Fibroblast of villous mesenchyme (primary cell): ENCODE results near the gene HBEGF. TPM values are rescaled to one million over a fixed set of nuclear protein-coding genes. Genes with fewer than 3 reads are reported as not detected.

ENCODE experiments used
- DNase-seq: peaks from one replicate; pipeline ENCODE4 v3.0.0-alpha.2; 2010; ENCODE audit warnings: low read depth
- H3K4me3 ChIP-seq: 2 replicates; pipeline ENCODE4 v1.5.1; 2011; ENCODE audit warnings: low read depth, mild to moderate bottlenecking, low read length
- total RNA-seq: library from RNA; depleted of rRNA; stranded (reverse); fragments of >200 nt; gene quantifications from 2 replicates; pipeline ENCODE4 v1.2.3, GENCODE V29; 2012
- TF ChIP-seq, protein P1 (sequence below): IDR thresholded peaks from 2 replicates; pipeline ENCODE4 v1.5.1; 2012; ENCODE audit warnings: low read depth, mild to moderate bottlenecking, low read length; ENCODE audit not compliant: insufficient read depth

The HBEGF gene
- total RNA-seq, 1 donor, result 9.5 TPM

DNA sequence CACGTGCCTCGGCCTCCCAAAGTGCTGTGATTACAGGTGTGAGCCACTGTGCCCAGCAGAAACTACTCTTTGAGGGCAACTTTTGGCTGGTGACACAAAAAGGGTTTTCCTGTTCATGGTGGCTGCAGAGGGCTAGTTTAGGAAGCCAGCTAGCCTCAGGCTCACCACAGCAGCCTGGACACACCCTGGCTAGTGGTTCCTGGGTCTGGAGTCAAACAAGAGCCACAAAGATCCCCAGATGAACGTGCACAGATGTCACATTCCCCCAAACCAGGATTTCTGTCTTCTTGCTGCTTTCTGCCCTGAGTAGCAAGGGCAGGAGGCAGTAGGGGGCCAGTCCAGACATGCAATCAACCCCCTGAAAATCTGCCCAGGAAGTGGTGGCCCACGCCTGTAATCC is 6.8 kb downstream of the HBEGF start:
- H3K4me3 ChIP-seq, result no peak overlapping the region
- no peak for DNase-seq
- TF ChIP-seq, protein P1, sequence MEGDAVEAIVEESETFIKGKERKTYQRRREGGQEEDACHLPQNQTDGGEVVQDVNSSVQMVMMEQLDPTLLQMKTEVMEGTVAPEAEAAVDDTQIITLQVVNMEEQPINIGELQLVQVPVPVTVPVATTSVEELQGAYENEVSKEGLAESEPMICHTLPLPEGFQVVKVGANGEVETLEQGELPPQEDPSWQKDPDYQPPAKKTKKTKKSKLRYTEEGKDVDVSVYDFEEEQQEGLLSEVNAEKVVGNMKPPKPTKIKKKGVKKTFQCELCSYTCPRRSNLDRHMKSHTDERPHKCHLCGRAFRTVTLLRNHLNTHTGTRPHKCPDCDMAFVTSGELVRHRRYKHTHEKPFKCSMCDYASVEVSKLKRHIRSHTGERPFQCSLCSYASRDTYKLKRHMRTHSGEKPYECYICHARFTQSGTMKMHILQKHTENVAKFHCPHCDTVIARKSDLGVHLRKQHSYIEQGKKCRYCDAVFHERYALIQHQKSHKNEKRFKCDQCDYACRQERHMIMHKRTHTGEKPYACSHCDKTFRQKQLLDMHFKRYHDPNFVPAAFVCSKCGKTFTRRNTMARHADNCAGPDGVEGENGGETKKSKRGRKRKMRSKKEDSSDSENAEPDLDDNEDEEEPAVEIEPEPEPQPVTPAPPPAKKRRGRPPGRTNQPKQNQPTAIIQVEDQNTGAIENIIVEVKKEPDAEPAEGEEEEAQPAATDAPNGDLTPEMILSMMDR, result no peak

DNA sequence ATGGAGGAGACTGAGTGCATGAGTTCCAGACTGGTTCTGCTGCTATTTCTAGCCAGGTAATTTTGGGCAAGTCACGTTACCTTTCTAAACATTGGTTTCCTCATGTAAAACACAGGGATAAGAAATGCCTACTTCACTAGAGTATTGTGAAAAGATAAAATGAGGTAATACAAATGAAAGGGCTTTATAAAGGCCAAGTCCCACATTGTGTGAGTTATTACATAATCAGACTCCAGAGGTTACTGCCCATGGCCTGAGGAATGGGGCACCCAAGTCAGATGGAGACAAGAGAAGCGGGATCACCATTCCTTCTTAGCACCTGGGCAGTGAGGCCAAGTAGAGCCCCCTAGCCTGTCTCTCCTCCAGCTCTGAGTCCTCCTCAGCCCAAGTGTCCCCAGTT is 7.5 kb downstream of the HBEGF start:
- no peak for DNase-seq
- no peak overlapping the region for H3K4me3 ChIP-seq
- TF ChIP-seq, protein P1, result no peak

DNA sequence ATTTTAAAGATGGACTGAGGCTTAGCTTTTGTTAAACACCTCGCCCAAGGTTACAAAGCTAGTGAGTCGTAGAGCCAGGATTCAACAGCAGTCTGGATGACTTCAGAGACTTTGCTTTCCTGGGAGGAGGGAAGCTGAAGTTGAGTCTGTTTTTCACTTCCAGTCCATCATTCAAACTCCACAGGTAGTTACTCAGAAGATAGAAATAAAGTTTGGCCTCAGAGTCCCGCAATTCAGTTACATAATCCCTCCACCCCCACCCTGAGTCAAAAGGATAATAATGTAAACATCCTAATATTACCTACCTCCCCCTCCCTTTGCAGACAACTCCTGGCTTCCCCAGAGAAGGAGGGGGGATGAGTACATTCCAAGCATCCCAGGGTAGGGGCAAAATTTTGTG is 8.1 kb downstream of the HBEGF start:
- no peak for DNase-seq
- no peak overlapping the region for H3K4me3 ChIP-seq
- TF ChIP-seq, protein P1, result no peak

DNA sequence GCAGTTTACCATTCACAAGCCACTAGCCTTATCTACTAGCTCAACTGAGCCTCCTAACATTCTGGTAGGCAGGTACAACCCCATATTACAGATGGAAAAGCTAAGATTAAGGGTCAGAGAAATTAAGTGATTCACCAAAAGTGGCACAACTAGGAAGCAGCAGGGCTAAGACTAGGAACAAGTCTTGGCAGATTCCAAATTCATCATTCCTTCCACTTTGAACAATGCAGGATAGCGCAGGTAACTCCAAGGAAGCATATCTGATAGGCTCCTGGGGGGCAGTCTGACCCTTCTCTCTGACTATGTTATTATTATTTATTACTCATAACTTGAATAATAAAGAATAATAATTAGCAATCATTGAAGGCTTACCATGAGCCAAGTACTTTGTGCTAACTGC is 8.5 kb downstream of the HBEGF start:
- no peak for DNase-seq
- H3K4me3 ChIP-seq, result no peak overlapping the region
- TF ChIP-seq, protein P1, result no peak

DNA sequence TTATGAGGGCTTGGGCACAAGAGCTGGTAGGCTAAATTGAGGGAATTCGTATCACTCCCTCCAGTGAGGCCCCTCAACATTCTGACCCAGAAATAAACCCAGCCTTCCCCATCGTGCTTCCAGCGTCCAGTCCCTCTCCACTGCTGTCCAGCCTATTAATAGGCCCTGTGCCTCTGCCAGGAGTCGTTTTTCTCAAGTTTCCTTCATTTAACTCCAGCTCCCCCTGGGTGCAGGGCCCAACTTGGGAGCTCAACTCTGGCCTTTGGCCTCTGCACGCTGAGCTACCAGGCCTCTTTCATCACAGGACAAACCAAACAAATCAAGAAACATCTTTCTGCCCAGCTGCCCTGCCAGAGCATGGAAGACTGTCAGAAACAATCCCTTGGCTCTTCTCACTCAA is 10.0 kb downstream of the HBEGF start:
- peak; percentile 60 for DNase-seq
- TF ChIP-seq, protein P1, result peak; percentile 6
- H3K4me3 ChIP-seq, result no peak overlapping the region

DNA sequence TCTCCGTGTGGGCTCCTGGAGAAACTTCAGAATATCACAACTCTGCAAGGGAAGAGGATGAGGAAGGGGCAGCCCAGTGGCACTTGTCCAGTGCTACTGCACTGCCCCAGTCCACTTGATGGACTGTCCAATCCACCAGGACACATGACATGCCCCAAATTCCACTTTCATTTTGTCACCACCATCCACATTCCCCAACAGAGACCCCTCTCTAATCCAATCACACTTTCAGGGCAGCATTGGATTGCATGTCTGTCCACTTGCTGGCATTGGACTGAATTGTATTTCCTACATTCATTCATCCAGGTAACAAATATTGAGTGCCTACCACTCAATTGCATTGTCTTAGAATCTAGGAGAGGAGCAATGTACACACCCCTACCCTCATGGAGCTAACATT is 14.8 kb downstream of the HBEGF start:
- no peak overlapping the region for H3K4me3 ChIP-seq
- TF ChIP-seq, protein P1, result no peak
- no peak for DNase-seq

DNA sequence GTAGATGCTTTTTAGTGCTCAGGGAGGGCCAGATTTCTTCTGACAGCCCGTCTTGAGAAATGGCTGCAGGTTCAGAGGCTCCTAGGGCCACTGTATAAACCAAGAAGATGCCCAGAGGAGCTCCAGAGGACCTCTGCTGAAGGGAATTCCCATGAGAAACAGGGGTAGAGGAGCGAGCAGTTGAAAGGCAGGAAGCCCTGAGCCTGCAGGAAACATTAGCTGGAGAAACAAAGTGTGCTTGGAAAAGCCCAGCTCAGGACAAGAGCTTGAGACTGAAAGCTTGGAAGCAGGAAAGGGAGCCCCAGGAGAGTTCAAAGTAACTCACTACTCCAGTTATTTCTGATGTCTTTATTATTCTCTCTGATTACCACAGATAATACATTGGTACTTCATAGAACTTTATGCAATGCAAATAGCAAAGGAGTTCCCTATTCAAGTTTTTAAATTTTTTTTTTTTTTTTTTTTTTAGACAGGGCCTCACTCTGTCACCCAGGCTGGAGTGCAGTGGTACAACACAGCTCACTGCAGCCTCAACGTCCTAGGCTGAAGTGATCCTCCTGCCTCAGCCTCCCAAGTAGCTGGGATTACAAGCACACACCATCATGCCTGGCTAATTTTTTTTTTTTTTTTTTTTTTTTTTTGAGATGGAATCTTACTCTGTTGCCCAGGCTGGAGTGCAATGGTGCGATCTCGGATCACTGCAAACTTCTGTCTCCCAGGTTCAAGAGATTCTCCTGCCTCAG is 16.5 kb downstream of the HBEGF start:
- H3K4me3 ChIP-seq, result no peak overlapping the region
- TF ChIP-seq, protein P1, result no peak
- no peak for DNase-seq
